NT2/D1 (cell line): ENCODE results near the gene DOCK6.

Experiments used
- SUZ12 ChIP-seq: IDR thresholded peaks from 2 replicates; pipeline ENCODE4 v1.6.1; 2011; ENCODE audit not compliant: insufficient read length, insufficient read depth; ENCODE audit errors: extremely low read depth
- YY1 ChIP-seq: IDR thresholded peaks from 2 replicates; pipeline ENCODE4 v1.6.1; 2011; ENCODE audit not compliant: insufficient read length, insufficient read depth
- ZNF274 ChIP-seq: IDR thresholded peaks from 2 replicates; pipeline ENCODE4 v1.6.1; 2011; ENCODE audit warnings: mild to moderate bottlenecking, low read depth, low read length

DNA sequence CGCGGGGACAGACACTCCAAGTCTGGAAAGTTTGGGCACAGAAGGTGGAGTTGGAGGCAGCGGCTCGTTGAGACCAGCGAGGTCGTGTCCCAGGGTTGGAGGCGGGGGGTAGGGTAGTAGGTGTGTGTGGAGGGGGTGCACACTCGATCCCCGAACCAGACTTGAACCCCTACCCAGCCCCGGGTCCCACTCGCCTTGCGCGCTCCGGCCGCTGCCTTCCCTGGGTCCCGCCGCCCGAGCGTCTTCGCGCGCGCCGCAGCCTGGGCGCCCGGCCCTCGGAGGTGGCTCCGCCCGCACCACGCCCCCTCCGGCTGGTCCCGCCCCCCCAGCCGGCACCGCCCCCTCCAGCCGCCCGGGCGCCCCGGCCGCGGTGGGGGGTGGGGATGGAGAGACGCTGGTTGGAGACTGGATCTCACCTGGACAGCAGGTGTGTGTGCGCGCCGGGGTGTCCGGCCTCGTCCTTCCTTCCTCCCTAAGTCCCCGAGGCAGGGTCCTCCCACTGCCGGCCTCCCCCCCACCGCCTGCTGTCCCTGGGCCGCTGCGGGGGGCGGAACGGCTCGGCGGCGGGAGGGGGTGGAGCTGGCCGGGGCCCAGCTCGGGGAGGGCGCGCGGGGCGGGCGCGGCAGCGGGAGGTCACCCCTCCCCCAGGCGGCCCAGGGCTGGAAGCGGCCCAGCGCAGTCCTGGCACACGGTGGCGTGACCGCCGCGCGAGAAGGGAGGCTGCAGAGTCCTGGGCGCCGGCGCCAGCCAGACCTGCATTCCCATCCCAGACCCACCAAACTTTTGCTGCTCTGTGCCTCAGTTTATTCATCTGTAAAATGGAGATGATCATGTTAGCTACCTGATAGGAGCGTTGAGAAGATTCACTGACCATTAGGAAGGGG, 64.8 kb downstream of the DOCK6 start, which contains the start of gene KANK2:
- TF ChIP-seq ZNF274 (no peak), SUZ12 (no peak), YY1 (no peak)
